CD4-positive, alpha-beta T cell treated with Interleukin-15 for 4 hours (primary cell): ENCODE results near the gene SLC9A5.

ENCODE experiments used
- DNase-seq: peaks from one replicate; pipeline ENCODE4 v3.0.0-alpha.2; 2020; ENCODE audit warnings: low spot score

Gene SLC9A5

GRCh38 chr16:67213197-67214019 lies 35.4 kb upstream of the SLC9A5 start:
- DNase-seq: no peak

- DNase-seq: no peak
Observed at GRCh38 chr16:67215706-67216105, 33.1 kb upstream of the SLC9A5 start.

- DNase-seq: no peak
Observed at GRCh38 chr16:67216612-67217490, 31.9 kb upstream of the SLC9A5 start.

GRCh38 chr16:67223992-67224391 lies 24.8 kb upstream of the SLC9A5 start:
- DNase-seq: no peak

- DNase-seq: no peak
Observed at GRCh38 chr16:67226295-67226803, 22.4 kb upstream of the SLC9A5 start.

- peak; percentile 98 for DNase-seq
Observed at GRCh38 chr16:67226804-67227566, 21.8 kb upstream of the SLC9A5 start, which contains the start of gene TMEM208. Gene TMEM208, plus strand, starts transcription at chr16:67227130. Its CDS starts 89 bp downstream, at chr16:67227219.

GRCh38 chr16:67227567-67227921 lies 21.2 kb upstream of the SLC9A5 start:
- no peak for DNase-seq

- no peak for DNase-seq
Observed at GRCh38 chr16:67228034-67228785, 20.6 kb upstream of the SLC9A5 start.

GRCh38 chr16:67228905-67229304 lies 19.9 kb upstream of the SLC9A5 start:
- DNase-seq: no peak

GRCh38 chr16:67229906-67230808 lies 18.6 kb upstream of the SLC9A5 start:
- no peak for DNase-seq

GRCh38 chr16:67230809-67231660 lies 17.7 kb upstream of the SLC9A5 start:
- DNase-seq: no peak

- no peak for DNase-seq
Observed at GRCh38 chr16:67233596-67233995, 15.2 kb upstream of the SLC9A5 start.

GRCh38 chr16:67234180-67234597 lies 14.6 kb upstream of the SLC9A5 start:
- DNase-seq: no peak

GRCh38 chr16:67235816-67236562 lies 12.8 kb upstream of the SLC9A5 start:
- DNase-seq: peak; percentile 70

- DNase-seq: peak; percentile 74
Observed at GRCh38 chr16:67236563-67237395, 12.0 kb upstream of the SLC9A5 start.

- DNase-seq: no peak
Observed at GRCh38 chr16:67237396-67238277, 11.1 kb upstream of the SLC9A5 start.

- no peak for DNase-seq
Observed at GRCh38 chr16:67238278-67238575, 10.6 kb upstream of the SLC9A5 start.
